T-helper 2 cell (primary cell): ENCODE results near the gene KLHDC3.
"Not testable (repeated sequence)": the region's sequence is repeated elsewhere in the genome, so short reads cannot be mapped to it uniquely, and the experiment has no call there.

Experiments
- DNase-seq, 5 experiments: peaks; one replicate each; pipeline versions ENCODE4 v3.0.0 to v3.0.0-alpha.2; 2012 to 2022

The KLHDC3 gene

GRCh38 chr6:43033496-43034189, 19.6 kb downstream of the KLHDC3 start:
- no peak for DNase-seq

GRCh38 chr6:43034190-43034525, 20.1 kb downstream of the KLHDC3 start:
- DNase-seq, result no peak

- DNase-seq, result no peak
Observed at GRCh38 chr6:43035495-43036194, 21.6 kb downstream of the KLHDC3 start.

GRCh38 chr6:43036712-43037111, 22.7 kb downstream of the KLHDC3 start:
- DNase-seq, result no peak

GRCh38 chr6:43037197-43037596, 23.1 kb downstream of the KLHDC3 start:
- DNase-seq, result no peak

- no peak for DNase-seq
Observed at GRCh38 chr6:43037706-43038105, 23.7 kb downstream of the KLHDC3 start.

GRCh38 chr6:43038727-43039126, 24.7 kb downstream of the KLHDC3 start:
- DNase-seq, result no peak

GRCh38 chr6:43040542-43041257, 26.7 kb downstream of the KLHDC3 start:
- DNase-seq, result no peak

- DNase-seq, result not testable (repeated sequence)
Observed at GRCh38 chr6:43041475-43041874, 27.4 kb downstream of the KLHDC3 start.

- no peak for DNase-seq
Observed at GRCh38 chr6:43043310-43043709, 29.3 kb downstream of the KLHDC3 start.

GRCh38 chr6:43045371-43045930, 31.4 kb downstream of the KLHDC3 start:
- DNase-seq, result no peak

GRCh38 chr6:43047998-43048397, 33.9 kb downstream of the KLHDC3 start:
- no peak for DNase-seq

GRCh38 chr6:43050981-43051380, 36.9 kb downstream of the KLHDC3 start:
- DNase-seq, result no peak

GRCh38 chr6:43052225-43052841, 38.3 kb downstream of the KLHDC3 start:
- DNase-seq, result no peak

- DNase-seq, result peak in 2 of 5 experiments; percentile 7 to 43
Observed at GRCh38 chr6:43052842-43053544, 38.9 kb downstream of the KLHDC3 start.

- DNase-seq, result peak; percentile 67 to 96 (median 86)
Observed at GRCh38 chr6:43053545-43054205, 39.6 kb downstream of the KLHDC3 start, which contains the start of gene CUL7. TSS of gene CUL7 (minus strand) at chr6:43053851. CDS start at chr6:43052788, 1,063 bp downstream.

GRCh38 chr6:43054206-43054943, 40.3 kb downstream of the KLHDC3 start:
- DNase-seq, result no peak

- DNase-seq, result no peak
Observed at GRCh38 chr6:43055966-43056365, 41.9 kb downstream of the KLHDC3 start.

GRCh38 chr6:43058531-43058930, 44.5 kb downstream of the KLHDC3 start:
- no peak for DNase-seq

- peak; percentile 90 to 99 (median 96) for DNase-seq
Observed at GRCh38 chr6:43059168-43060033, 45.4 kb downstream of the KLHDC3 start, which contains the start of the genes KLC4 and MRPL2. TSS of gene KLC4 (plus strand) at chr6:43059631. CDS start at chr6:43061336, 1,705 bp downstream. TSS of gene MRPL2 (minus strand) at chr6:43059434. CDS start at chr6:43059381, 53 bp downstream.
